ENCODE data around the gene ITPKB.
"Not testable (repeated sequence)": the region's sequence is repeated elsewhere in the genome, so short reads cannot be mapped to it uniquely, and the experiment has no call there.

Gene ITPKB

GRCh38 chr1:226648421-226648820, 90.7 kb downstream of the ITPKB start:
- FAIRE-seq: no peak

GRCh38 chr1:226647719-226648118, 91.4 kb downstream of the ITPKB start:
- no peak for FAIRE-seq

- no peak for FAIRE-seq
Observed at GRCh38 chr1:226646870-226647449, 92.1 kb downstream of the ITPKB start.

GRCh38 chr1:226646026-226646869, 92.8 kb downstream of the ITPKB start:
- FAIRE-seq: no peak

GRCh38 chr1:226645279-226645976, 93.7 kb downstream of the ITPKB start:
- FAIRE-seq: no peak

GRCh38 chr1:226644541-226645176, 94.4 kb downstream of the ITPKB start:
- FAIRE-seq: no peak

- FAIRE-seq: no peak
Observed at GRCh38 chr1:226643611-226644540, 95.2 kb downstream of the ITPKB start.

GRCh38 chr1:226643177-226643576, 95.9 kb downstream of the ITPKB start:
- no peak for FAIRE-seq

- FAIRE-seq: no peak
Observed at GRCh38 chr1:226642421-226642820, 96.7 kb downstream of the ITPKB start.

GRCh38 chr1:226641671-226642231, 97.3 kb downstream of the ITPKB start:
- FAIRE-seq: no peak

- FAIRE-seq: no peak
Observed at GRCh38 chr1:226640321-226641136, 98.6 kb downstream of the ITPKB start.

GRCh38 chr1:226639631-226640061, 99.4 kb downstream of the ITPKB start:
- FAIRE-seq: no peak

- FAIRE-seq: not testable (repeated sequence)
Observed at GRCh38 chr1:226639206-226639605, 99.9 kb downstream of the ITPKB start.

- FAIRE-seq: no peak
Observed at GRCh38 chr1:226638608-226639007, 100.5 kb downstream of the ITPKB start.

- FAIRE-seq: no peak
Observed at GRCh38 chr1:226638001-226638601, 101.0 kb downstream of the ITPKB start.

GRCh38 chr1:226637147-226637935, 101.7 kb downstream of the ITPKB start:
- peak; percentile 88 for FAIRE-seq

GRCh38 chr1:226636847-226637096, 102.3 kb downstream of the ITPKB start:
- no peak for FAIRE-seq

GRCh38 chr1:226635456-226635941, 103.6 kb downstream of the ITPKB start:
- no peak for FAIRE-seq

GRCh38 chr1:226634611-226635246, 104.4 kb downstream of the ITPKB start:
- no peak for FAIRE-seq

All from TTC549 (cell line).